GM23338 (cell line): Measurements from ENCODE around the gene SIPA1.

Experiments
- CREB1 ChIP-seq: fragments of 250-450 bp; sonication (Bioruptor Pico); IDR thresholded peaks from 2 replicates; pipeline ENCODE4 v1.5.0; 2020; ENCODE audit warnings: low read depth, mild to moderate bottlenecking, moderate library complexity
- CTCF ChIP-seq, 2 experiments: fragments of 200-600 bp in 1 of 2; sonication (generic) in 1 of 2; conservative IDR thresholded peaks; 2 replicates each; pipeline versions ENCODE4 v1.5.1 to v1.6.1; 2016 to 2017; ENCODE audit warnings: antibody characterized with exemption in 2 of 2, low read depth in 2 of 2, mild to moderate bottlenecking in 2 of 2, moderate library complexity in 1 of 2
- EZH2 ChIP-seq: fragments of 200-600 bp; sonication (generic); IDR thresholded peaks from one replicate; pipeline ENCODE4 v1.8.0; 2017; ENCODE audit warnings: antibody characterized with exemption, mild to moderate bottlenecking, low read depth; ENCODE audit not compliant: unreplicated experiment
- EZH2phosphoT487 ChIP-seq: fragments of 200-600 bp; sonication (generic); IDR thresholded peaks from one replicate; pipeline ENCODE4 v1.8.1; 2018; ENCODE audit warnings: antibody characterized with exemption; ENCODE audit not compliant: unreplicated experiment
- JUNB ChIP-seq: IDR thresholded peaks from one replicate; pipeline ENCODE4 v1.6.1; 2016; ENCODE audit warnings: antibody characterized with exemption; ENCODE audit not compliant: unreplicated experiment
- NANOG ChIP-seq: IDR thresholded peaks from 2 replicates; pipeline ENCODE4 v1.6.1; 2016; ENCODE audit warnings: antibody characterized with exemption, borderline replicate concordance
- POLR2AphosphoS5 ChIP-seq: IDR thresholded peaks from 2 replicates; pipeline ENCODE4 v1.6.1; 2016; ENCODE audit warnings: antibody characterized with exemption, low read depth
- STAT1 ChIP-seq: IDR thresholded peaks from one replicate; pipeline ENCODE4 v1.6.1; 2016; ENCODE audit warnings: antibody characterized with exemption; ENCODE audit not compliant: unreplicated experiment
- ZNF114 ChIP-seq: fragments of 250-450 bp; sonication (Bioruptor Pico); IDR thresholded peaks from 2 replicates; pipeline ENCODE4 v1.5.0; 2020; ENCODE audit warnings: mild to moderate bottlenecking, moderate library complexity
- ZNF331 ChIP-seq: fragments of 250-450 bp; sonication (Bioruptor Pico); IDR thresholded peaks from 2 replicates; pipeline ENCODE4 v1.5.0; 2020; ENCODE audit warnings: low read depth, mild to moderate bottlenecking, moderate library complexity

GRCh38 chr11:65620666-65621065 lies 17.2 kb upstream of the SIPA1 start:
- TF ChIP-seq CTCF (conservative IDR thresholded peaks at IDR 0.05; ENCODE audit: low read depth in 2 of 2) (no peak), EZH2 (no peak), ZNF331 (CRISPR knock-in tag) (no peak), POLR2AphosphoS5 (no peak), JUNB (no peak), CREB1 (no peak), EZH2phosphoT487 (no peak), STAT1 (no peak), ZNF114 (CRISPR knock-in tag) (no peak), NANOG (no peak)
